ENCODE data around the gene NDUFB4. TPM values are rescaled to one million over a fixed set of nuclear protein-coding genes. Genes with fewer than 3 reads are reported as not detected.

NDUFB4 gene
- total RNA-seq, 2 donors from 2014 or later: 23.5 to 62.3 TPM

DNA sequence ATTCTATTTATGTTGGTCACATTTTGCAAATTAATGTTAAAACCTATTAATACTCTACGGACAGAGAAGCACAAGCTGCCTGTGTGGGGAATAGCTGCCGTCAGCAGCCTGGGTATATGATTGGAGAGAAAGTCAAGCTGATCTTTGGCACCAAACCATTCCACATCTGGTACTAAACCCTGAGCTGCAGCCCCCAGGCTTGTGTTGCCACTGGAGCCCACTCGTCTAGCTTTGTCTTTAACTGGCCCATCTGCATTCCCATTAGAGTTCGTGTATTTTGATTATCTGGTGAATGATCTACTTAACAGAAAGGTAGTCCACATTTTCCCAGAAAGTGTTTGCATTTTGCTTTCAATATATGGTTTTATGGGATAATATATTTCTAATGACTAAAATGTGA, 5.4 kb downstream of the NDUFB4 start:
- Histone ChIP-seq H3K27me3 (replicated peaks; ENCODE audit: insufficient read depth) (no peaks in the 10 kb centered on the region), H3K27ac (no peak overlapping the region), H3K4me3 (no peak overlapping the region), H3K36me3 (peaks cover 13% of the 10 kb centered on the region), H3K4me1 (ENCODE audit: control insufficient read depth in 1 of 2, low read depth in 2 of 2) (peaks cover 13 to 31% of the 10 kb centered on the region in 2 donors), H3K9me3 (no peaks in the 10 kb centered on the region)
- TF ChIP-seq, protein P1, sequence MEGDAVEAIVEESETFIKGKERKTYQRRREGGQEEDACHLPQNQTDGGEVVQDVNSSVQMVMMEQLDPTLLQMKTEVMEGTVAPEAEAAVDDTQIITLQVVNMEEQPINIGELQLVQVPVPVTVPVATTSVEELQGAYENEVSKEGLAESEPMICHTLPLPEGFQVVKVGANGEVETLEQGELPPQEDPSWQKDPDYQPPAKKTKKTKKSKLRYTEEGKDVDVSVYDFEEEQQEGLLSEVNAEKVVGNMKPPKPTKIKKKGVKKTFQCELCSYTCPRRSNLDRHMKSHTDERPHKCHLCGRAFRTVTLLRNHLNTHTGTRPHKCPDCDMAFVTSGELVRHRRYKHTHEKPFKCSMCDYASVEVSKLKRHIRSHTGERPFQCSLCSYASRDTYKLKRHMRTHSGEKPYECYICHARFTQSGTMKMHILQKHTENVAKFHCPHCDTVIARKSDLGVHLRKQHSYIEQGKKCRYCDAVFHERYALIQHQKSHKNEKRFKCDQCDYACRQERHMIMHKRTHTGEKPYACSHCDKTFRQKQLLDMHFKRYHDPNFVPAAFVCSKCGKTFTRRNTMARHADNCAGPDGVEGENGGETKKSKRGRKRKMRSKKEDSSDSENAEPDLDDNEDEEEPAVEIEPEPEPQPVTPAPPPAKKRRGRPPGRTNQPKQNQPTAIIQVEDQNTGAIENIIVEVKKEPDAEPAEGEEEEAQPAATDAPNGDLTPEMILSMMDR (IDR thresholded peaks at IDR 0.05): no peak
- DNase-seq (ENCODE audit: low spot score) (no peak), ATAC-seq (ENCODE audit: insufficient number of reproducible peaks, low FRiP score, low read depth) (no peak)

DNA sequence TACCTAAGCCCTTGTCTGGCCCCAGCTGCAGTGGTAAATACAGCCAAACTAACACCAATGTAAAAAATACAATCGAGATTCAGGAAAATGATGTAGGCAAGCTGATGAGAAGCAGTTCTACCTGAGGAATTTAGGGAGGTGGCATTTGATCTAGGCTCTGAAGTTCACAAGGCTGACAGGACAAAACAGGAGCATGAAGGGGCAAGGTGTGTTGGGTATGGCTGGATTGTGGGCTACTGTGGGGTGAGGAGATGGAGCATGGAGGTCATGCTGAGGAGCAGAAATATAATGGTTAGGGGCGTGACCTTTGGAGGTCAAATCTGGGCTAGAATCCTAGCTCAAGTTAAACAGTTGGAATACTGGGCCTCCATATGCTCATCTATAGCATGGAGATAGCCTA, 6.5 kb downstream of the NDUFB4 start:
- ATAC-seq (ENCODE audit: insufficient number of reproducible peaks, low FRiP score, low read depth): no peak
- no peaks in the 10 kb centered on the region for H3K27me3 ChIP-seq (replicated peaks; ENCODE audit: insufficient read depth)
- TF ChIP-seq, protein P1 (IDR thresholded peaks at IDR 0.05): no peak
- H3K36me3 ChIP-seq: peaks cover 13% of the 10 kb centered on the region
- DNase-seq (ENCODE audit: low spot score): no peak
- H3K9me3 ChIP-seq: no peaks in the 10 kb centered on the region
- H3K27ac ChIP-seq: no peak overlapping the region
- H3K4me3 ChIP-seq: no peak overlapping the region
- H3K4me1 ChIP-seq (ENCODE audit: control insufficient read depth in 1 of 2, low read depth in 2 of 2): peaks cover 13 to 24% of the 10 kb centered on the region in 2 donors

DNA sequence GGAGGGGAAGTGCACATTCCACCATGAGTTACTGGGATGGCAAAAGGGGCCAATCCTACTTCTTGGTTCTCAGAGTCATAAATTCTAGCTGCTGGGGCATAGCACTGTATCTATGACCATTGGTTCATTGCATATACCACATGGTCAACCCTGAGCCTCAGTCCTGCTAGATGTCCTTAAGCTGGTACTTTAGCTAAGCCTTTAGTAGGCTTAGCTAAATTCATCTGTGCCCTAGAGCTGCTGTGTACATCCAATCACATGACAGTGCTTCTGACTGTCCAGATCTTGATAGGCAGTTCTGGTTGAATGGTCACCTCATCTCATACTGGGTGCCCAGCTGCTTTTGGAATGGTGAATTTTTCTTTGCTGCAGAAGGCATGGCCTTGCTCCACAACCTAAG, 8.2 kb downstream of the NDUFB4 start:
- no peak overlapping the region for H3K4me3 ChIP-seq
- no peaks in the 10 kb centered on the region for H3K9me3 ChIP-seq
- peaks cover 11% of the 10 kb centered on the region for H3K36me3 ChIP-seq
- H3K27ac ChIP-seq: no peak overlapping the region
- H3K4me1 ChIP-seq (ENCODE audit: control insufficient read depth in 1 of 2, low read depth in 2 of 2): peaks cover 2 to 10% of the 10 kb centered on the region in 2 donors
- DNase-seq (ENCODE audit: low spot score): no peak
- H3K27me3 ChIP-seq (replicated peaks; ENCODE audit: insufficient read depth): no peaks in the 10 kb centered on the region
- TF ChIP-seq, protein P1 (IDR thresholded peaks at IDR 0.05): no peak
- no peak for ATAC-seq (ENCODE audit: insufficient number of reproducible peaks, low FRiP score, low read depth)

DNA sequence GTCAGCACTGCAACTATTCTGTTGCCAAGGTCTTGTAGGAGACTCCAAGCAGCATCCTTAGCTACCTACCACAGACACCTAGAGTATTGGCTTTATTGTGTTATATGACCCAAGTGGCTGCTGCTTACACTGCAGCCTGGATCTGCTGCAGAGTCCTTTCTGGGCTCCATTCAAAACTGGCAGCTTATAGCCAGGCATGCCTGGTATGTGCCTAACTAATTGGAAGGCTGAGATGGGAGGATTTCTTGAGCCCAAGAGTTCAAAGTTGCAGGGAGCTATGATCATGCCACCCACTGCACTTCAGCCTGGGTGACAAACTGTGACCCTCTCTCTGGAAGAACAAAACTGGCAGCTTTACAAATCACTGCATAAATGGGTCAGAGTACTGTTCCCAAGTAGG, 8.6 kb downstream of the NDUFB4 start:
- no peak overlapping the region for H3K4me3 ChIP-seq
- H3K27ac ChIP-seq: no peak overlapping the region
- DNase-seq (ENCODE audit: low spot score) (no peak), ATAC-seq (ENCODE audit: insufficient number of reproducible peaks, low FRiP score, low read depth) (no peak)
- no peaks in the 10 kb centered on the region for H3K27me3 ChIP-seq (replicated peaks; ENCODE audit: insufficient read depth)
- H3K4me1 ChIP-seq (ENCODE audit: control insufficient read depth in 1 of 2, low read depth in 2 of 2): peaks cover 0 to 6% of the 10 kb centered on the region in 2 donors
- H3K9me3 ChIP-seq: no peaks in the 10 kb centered on the region
- peaks cover 11% of the 10 kb centered on the region for H3K36me3 ChIP-seq
- TF ChIP-seq, protein P1 (IDR thresholded peaks at IDR 0.05): no peak

DNA sequence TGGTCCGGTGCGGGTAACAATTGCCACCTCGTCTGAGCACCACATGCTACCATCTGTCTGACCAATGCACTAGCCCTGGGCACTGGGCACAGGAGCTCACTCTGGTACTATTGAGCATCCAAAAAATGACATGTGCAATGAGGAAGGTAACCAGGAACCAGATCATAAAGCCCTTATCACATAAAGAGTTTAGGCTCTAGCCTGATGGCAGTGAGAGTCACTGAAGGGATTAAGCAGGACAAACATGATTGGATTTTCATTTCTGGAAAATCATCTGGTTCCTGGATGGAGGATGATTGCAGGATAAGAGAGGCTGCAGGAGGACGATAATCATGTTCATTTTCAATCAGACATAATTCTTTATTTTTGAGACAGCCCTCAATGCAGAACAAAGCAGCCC, 12.4 kb downstream of the NDUFB4 start:
- H3K36me3 ChIP-seq: no peaks in the 10 kb centered on the region
- ATAC-seq (ENCODE audit: insufficient number of reproducible peaks, low FRiP score, low read depth) (no peak), DNase-seq (ENCODE audit: low spot score) (no peak)
- TF ChIP-seq, protein P1 (IDR thresholded peaks at IDR 0.05): no peak
- no peaks in the 10 kb centered on the region for H3K27me3 ChIP-seq (replicated peaks; ENCODE audit: insufficient read depth)
- no peaks in the 10 kb centered on the region for H3K4me1 ChIP-seq (ENCODE audit: control insufficient read depth in 1 of 2, low read depth in 2 of 2)
- no peaks in the 10 kb centered on the region for H3K9me3 ChIP-seq
- no peak overlapping the region for H3K27ac ChIP-seq
- H3K4me3 ChIP-seq: no peak overlapping the region
